Measurements from ENCODE around the gene ANKRD13A.

GRCh38 chr12:109997393-109997792 lies 1.8 kb upstream of the ANKRD13A start:
- no peak for TF ChIP-seq SIN3A (IDR thresholded peaks at IDR 0.05; ENCODE audit: borderline replicate concordance, low read depth, low read length)
- TF ChIP-seq CTCF (IDR thresholded peaks at IDR 0.05), result no peak
- TF ChIP-seq MEF2A (IDR thresholded peaks at IDR 0.05; ENCODE audit: borderline replicate concordance, low read depth), result no peak

Data from SK-N-SH (cell line).